Measurements from ENCODE around the gene ALDOA. TPM values are rescaled to one million over a fixed set of nuclear protein-coding genes. Genes with fewer than 3 reads are reported as not detected.
A peak's percentile ranks its signal among the peaks of the same experiment; 100 is the strongest.

ALDOA gene
- total and polyA plus RNA-seq, 10 of the 15 experiments (the other 5 are each of a cell fraction or from before 2014, with no cell fraction given) = 218 to 2,339 (median 1,095) TPM

DNA sequence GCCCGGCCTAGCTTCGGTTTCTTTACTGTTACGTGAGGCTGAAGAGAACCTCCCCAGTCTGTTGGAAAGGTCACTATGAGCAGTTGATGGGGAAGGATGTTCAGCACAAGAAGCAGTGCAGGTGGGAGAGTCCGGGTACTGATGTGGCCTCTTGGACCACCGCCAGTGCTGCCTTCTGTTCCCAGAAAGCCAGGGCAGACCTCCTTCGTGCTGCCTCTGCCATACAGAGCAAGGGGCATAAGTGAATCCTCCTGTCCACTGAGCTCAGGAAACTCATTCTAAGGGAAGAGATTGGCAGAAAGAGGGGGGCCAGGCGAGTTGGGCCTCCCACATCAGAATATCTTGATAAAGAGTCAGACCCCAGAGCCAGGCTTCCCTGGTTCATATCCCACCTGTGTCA, 13.9 kb downstream of the ALDOA start (continued):
- TF ChIP-seq, protein P1, sequence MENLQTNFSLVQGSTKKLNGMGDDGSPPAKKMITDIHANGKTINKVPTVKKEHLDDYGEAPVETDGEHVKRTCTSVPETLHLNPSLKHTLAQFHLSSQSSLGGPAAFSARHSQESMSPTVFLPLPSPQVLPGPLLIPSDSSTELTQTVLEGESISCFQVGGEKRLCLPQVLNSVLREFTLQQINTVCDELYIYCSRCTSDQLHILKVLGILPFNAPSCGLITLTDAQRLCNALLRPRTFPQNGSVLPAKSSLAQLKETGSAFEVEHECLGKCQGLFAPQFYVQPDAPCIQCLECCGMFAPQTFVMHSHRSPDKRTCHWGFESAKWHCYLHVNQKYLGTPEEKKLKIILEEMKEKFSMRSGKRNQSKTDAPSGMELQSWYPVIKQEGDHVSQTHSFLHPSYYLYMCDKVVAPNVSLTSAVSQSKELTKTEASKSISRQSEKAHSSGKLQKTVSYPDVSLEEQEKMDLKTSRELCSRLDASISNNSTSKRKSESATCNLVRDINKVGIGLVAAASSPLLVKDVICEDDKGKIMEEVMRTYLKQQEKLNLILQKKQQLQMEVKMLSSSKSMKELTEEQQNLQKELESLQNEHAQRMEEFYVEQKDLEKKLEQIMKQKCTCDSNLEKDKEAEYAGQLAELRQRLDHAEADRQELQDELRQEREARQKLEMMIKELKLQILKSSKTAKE (IDR thresholded peaks at IDR 0.05; ENCODE audit: low read depth, poor library complexity, severe bottlenecking) = no peak
- TF ChIP-seq KLF5 (IDR thresholded peaks at IDR 0.05; ENCODE audit: partially characterized antibody) = no peak
- no peak for TF ChIP-seq TCF12 (IDR thresholded peaks at IDR 0.05; ENCODE audit: low read depth, low read length)
- no peak for TF ChIP-seq PAX5 (IDR thresholded peaks at IDR 0.05; ENCODE audit: borderline replicate concordance, low read depth, low read length)
- TF ChIP-seq, protein P2, sequence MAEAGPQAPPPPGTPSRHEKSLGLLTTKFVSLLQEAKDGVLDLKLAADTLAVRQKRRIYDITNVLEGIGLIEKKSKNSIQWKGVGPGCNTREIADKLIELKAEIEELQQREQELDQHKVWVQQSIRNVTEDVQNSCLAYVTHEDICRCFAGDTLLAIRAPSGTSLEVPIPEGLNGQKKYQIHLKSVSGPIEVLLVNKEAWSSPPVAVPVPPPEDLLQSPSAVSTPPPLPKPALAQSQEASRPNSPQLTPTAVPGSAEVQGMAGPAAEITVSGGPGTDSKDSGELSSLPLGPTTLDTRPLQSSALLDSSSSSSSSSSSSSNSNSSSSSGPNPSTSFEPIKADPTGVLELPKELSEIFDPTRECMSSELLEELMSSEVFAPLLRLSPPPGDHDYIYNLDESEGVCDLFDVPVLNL (IDR thresholded peaks at IDR 0.05; ENCODE audit: low read depth, low read length) = no peak
- no peak for TF ChIP-seq WRNIP1 (IDR thresholded peaks at IDR 0.05; ENCODE audit: borderline replicate concordance, low read depth, low read length)

DNA sequence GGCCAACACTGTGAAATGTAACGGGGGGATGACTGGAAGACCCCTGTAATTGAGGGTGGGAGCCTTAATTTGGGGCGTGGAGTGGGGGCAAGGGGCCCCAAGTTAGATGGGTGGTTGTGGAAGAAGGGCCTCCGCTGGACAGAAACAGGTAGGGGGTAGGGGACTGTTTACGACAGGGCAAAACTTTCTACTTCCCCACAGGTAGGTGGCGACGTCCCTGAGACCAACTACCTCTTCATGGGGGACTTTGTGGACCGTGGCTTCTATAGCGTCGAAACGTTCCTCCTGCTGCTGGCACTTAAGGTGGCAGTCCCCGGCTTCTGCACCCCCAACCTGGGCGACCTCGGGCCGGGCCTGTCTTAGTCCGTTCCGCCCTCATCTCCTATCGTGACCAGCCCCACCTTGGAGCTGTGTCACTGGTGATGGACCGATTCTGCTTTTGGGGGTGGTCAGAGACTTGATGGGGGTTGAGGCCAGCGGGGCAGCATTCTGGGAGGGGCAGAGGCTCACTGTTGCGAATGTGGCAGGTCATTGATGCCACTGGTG, 17.1 kb downstream of the ALDOA start:
- FAIRE-seq = no peak
- ChIA-PET SMC1A (ENCODE audit: uncharacterized antibody, unreplicated experiment) (interaction anchor here (2.1 kb wide), 1 partner anchor 9 kb away, joined by 5 read pairs; the partner anchor contains the start of gene TBX6), CTCF (interaction anchor here (1.5 to 1.6 kb wide), 2 partner anchors 10 to 11 kb away, joined by 3 to 8 read pairs; partner anchors contain the start of gene TBX6), RAD21 (ENCODE audit: unreplicated experiment) (no interaction called here), POLR2A (no interaction called here)
- BruUV-seq (replicated peaks) = no TSS peak
- in situ Hi-C loops (cut with MboI) = loop anchor here (25.0 kb wide), 1 partner anchor 1805 kb away; no protein-coding TSS in a partner anchor
- ATAC-seq = no peak
- TF ChIP-seq, protein P3, sequence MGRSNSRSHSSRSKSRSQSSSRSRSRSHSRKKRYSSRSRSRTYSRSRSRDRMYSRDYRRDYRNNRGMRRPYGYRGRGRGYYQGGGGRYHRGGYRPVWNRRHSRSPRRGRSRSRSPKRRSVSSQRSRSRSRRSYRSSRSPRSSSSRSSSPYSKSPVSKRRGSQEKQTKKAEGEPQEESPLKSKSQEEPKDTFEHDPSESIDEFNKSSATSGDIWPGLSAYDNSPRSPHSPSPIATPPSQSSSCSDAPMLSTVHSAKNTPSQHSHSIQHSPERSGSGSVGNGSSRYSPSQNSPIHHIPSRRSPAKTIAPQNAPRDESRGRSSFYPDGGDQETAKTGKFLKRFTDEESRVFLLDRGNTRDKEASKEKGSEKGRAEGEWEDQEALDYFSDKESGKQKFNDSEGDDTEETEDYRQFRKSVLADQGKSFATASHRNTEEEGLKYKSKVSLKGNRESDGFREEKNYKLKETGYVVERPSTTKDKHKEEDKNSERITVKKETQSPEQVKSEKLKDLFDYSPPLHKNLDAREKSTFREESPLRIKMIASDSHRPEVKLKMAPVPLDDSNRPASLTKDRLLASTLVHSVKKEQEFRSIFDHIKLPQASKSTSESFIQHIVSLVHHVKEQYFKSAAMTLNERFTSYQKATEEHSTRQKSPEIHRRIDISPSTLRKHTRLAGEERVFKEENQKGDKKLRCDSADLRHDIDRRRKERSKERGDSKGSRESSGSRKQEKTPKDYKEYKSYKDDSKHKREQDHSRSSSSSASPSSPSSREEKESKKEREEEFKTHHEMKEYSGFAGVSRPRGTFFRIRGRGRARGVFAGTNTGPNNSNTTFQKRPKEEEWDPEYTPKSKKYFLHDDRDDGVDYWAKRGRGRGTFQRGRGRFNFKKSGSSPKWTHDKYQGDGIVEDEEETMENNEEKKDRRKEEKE (IDR thresholded peaks at IDR 0.05) = no peak
- TF ChIP-seq, protein P4, sequence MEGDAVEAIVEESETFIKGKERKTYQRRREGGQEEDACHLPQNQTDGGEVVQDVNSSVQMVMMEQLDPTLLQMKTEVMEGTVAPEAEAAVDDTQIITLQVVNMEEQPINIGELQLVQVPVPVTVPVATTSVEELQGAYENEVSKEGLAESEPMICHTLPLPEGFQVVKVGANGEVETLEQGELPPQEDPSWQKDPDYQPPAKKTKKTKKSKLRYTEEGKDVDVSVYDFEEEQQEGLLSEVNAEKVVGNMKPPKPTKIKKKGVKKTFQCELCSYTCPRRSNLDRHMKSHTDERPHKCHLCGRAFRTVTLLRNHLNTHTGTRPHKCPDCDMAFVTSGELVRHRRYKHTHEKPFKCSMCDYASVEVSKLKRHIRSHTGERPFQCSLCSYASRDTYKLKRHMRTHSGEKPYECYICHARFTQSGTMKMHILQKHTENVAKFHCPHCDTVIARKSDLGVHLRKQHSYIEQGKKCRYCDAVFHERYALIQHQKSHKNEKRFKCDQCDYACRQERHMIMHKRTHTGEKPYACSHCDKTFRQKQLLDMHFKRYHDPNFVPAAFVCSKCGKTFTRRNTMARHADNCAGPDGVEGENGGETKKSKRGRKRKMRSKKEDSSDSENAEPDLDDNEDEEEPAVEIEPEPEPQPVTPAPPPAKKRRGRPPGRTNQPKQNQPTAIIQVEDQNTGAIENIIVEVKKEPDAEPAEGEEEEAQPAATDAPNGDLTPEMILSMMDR (IDR thresholded peaks at IDR 0.05 in 2 of 3, conservative IDR thresholded peaks at IDR 0.05 in 1 of 3; ENCODE audit: control insufficient read depth in 2 of 3, extremely low read depth in 1 of 3, insufficient read depth in 1 of 3, low read depth in 3 of 3, low read length in 3 of 3) = 0 out of 6 replicates have a peak, but pooled peaks of 1 of the 3 experiments have one; percentile 17
- TF ChIP-seq TAF1 (IDR thresholded peaks at IDR 0.05; ENCODE audit: borderline replicate concordance, low read depth, low read length) = no peak
- Histone ChIP-seq H3K4me3 (no peak overlapping the region), H4K20me1 (ENCODE audit: control insufficient read depth, insufficient read depth) (no peaks in the 10 kb centered on the region), H3K79me2 (ENCODE audit: control insufficient read depth, insufficient read depth, low read length) (peaks cover 14% of the 10 kb centered on the region), H3K4me2 (ENCODE audit: control insufficient read depth, insufficient read depth) (no peak overlapping the region), H3K27me3 (replicated peaks in 1 of 2; ENCODE audit: control insufficient read depth in 2 of 2, insufficient read depth in 2 of 2, low read length in 1 of 2) (no peaks in the 10 kb centered on the region), H2AFZ (ENCODE audit: control insufficient read depth, low read depth, low read length) (no peak overlapping the region), H3K4me1 (ENCODE audit: control insufficient read depth, insufficient read depth, low read length) (peaks cover 3% of the 10 kb centered on the region; the same call in 1 of the 2 replicates), H3K27ac (ENCODE audit: control insufficient read depth, insufficient read depth) (no peak overlapping the region), H3K36me3 (ENCODE audit: control insufficient read depth in 2 of 2, insufficient read depth in 2 of 2, low read length in 1 of 2) (peaks cover 31 to 39% of the 10 kb centered on the region in 2 experiments), H3K9ac (ENCODE audit: control insufficient read depth, insufficient read depth, low read length) (no peak overlapping the region), H3K9me3 (replicated peaks; ENCODE audit: control insufficient read depth, insufficient read depth, low read length) (no peaks in the 10 kb centered on the region)
- intact Hi-C loops (cut with micrococcal nuclease; ENCODE audit: unreplicated experiment) = no loop called here
- 87% methylated on average over 20 of the region's 20 CpGs for WGBS (ENCODE audit: insufficient coverage, insufficient replicate concordance, low lambda C conversion rate, missing lambda C conversion rate)
- no peak for DNase-seq (ENCODE audit: low read depth, low spot score)

All from GM12878 (cell line).